Measurements from ENCODE around the gene RGS2. TPM values are rescaled to one million over a fixed set of nuclear protein-coding genes. Genes with fewer than 3 reads are reported as not detected.

Gene RGS2
- total and polyA plus RNA-seq, 9 of the 15 experiments (the other 6 are each of a cell fraction or from before 2014, with no cell fraction given), result 2.5 to 5.4 (median 3.8) TPM

DNA sequence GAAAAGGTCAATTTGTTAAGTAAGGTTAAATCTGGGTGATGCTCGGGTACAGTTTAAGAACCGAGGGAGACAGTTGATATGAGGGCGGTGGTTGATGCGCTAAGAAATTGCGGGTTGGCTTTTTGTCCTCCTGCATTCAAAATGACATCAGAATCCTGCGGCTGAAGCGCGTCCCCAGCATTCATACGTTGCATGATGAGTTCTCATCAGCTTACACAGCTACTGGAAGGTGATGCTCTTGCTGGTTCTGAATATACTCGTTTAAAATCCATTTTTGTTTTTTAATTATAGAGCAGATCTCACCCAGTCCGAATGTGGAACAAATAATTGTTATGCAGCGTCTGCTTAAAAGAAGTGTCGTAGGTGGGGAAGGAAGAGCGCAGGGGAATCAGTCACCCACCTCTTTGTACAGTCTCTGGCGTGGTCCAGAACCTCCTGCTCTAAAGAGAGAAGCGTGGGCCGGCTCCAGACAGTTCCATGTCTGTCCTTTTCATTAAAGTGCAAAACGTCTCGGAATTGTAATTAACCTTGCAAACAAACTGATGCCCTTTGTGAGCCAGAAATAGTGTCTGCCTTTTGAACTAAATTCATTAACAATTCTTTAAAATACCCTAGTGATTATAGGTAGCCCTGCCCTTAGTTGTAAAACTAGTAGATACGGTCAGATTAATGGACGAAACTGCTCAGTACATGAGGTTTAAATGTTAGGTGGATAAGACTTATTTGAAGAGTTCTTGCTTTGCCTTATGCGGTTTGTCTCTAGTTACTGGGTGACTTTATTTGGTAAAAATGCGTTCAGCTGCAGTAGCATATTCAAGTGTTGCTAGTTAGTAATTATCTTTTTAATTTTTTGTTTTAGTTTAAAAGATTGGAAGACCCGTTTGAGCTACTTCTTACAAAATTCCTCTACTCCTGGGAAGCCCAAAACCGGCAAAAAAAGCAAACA, 741 bp downstream of the RGS2 start (continued):
- TF ChIP-seq KHSRP (IDR thresholded peaks at IDR 0.05) (0 out of 2 replicates have a peak, but pooled peaks have one; percentile 38), TBL1XR1 (IDR thresholded peaks at IDR 0.05; ENCODE audit: low read length in 2 of 2) (no peak), C11orf30 (IDR thresholded peaks at IDR 0.05; ENCODE audit: low read depth) (peak; percentile 39; the same call in 1 of the 2 replicates), ATF7 (IDR thresholded peaks at IDR 0.05) (peak; percentile 50; the same call in 1 of the 2 replicates), NR2C1 (IDR thresholded peaks at IDR 0.05) (no peak), NR2C1 (tag; IDR thresholded peaks at IDR 0.05) (no peak), DPF2 (IDR thresholded peaks at IDR 0.05) (no peak), NFXL1 (CRISPR knock-in tag; IDR thresholded peaks at IDR 0.05) (no peak), CHD4 (IDR thresholded peaks at IDR 0.05; ENCODE audit: insufficient read depth, insufficient replicate concordance, low read depth, low read length, poor library complexity, severe bottlenecking) (no peak), MBD1 (CRISPR knock-in tag; IDR thresholded peaks at IDR 0.05) (no peak), NR3C1 (CRISPR knock-in tag; IDR thresholded peaks at IDR 0.05) (no peak), FOXJ3 (CRISPR knock-in tag; IDR thresholded peaks at IDR 0.05) (no peak), SAP30 (IDR thresholded peaks at IDR 0.05; ENCODE audit: borderline replicate concordance, insufficient read depth, low read depth, low read length, poor library complexity, severe bottlenecking) (no peak), CBFA2T2 (conservative IDR thresholded peaks at IDR 0.05) (no peak), RUNX1 (IDR thresholded peaks at IDR 0.05; ENCODE audit: low read depth) (no peak), NBN (IDR thresholded peaks at IDR 0.05; ENCODE audit: low read depth) (0 out of 2 replicates have a peak, but pooled peaks have one; percentile 26), ETV5 (CRISPR knock-in tag; IDR thresholded peaks at IDR 0.05; ENCODE audit: low read depth) (no peak), HDAC2 (IDR thresholded peaks at IDR 0.05) (no peak), U2AF2 (optimal IDR thresholded peaks at IDR 0.05; ENCODE audit: low read depth, low read length) (no peak), VEZF1 (CRISPR knock-in tag; IDR thresholded peaks at IDR 0.05) (peak; percentile 3; the same call in 1 of the 2 replicates), ZNF175 (CRISPR knock-in tag; IDR thresholded peaks at IDR 0.05; ENCODE audit: low read depth) (no peak)
- TF ChIP-seq, protein P1, sequence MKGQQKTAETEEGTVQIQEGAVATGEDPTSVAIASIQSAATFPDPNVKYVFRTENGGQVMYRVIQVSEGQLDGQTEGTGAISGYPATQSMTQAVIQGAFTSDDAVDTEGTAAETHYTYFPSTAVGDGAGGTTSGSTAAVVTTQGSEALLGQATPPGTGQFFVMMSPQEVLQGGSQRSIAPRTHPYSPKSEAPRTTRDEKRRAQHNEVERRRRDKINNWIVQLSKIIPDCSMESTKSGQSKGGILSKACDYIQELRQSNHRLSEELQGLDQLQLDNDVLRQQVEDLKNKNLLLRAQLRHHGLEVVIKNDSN (CRISPR knock-in tag; IDR thresholded peaks at IDR 0.05), result no peak
- TF ChIP-seq, protein P2, sequence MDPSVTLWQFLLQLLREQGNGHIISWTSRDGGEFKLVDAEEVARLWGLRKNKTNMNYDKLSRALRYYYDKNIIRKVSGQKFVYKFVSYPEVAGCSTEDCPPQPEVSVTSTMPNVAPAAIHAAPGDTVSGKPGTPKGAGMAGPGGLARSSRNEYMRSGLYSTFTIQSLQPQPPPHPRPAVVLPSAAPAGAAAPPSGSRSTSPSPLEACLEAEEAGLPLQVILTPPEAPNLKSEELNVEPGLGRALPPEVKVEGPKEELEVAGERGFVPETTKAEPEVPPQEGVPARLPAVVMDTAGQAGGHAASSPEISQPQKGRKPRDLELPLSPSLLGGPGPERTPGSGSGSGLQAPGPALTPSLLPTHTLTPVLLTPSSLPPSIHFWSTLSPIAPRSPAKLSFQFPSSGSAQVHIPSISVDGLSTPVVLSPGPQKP (CRISPR knock-in tag; IDR thresholded peaks at IDR 0.05), result no peak
